HEK293T (cell line): ENCODE measurements around the gene NAPG.

Experiments
- CTCF ChIA-PET: fragments of 350-600 bp; formaldehyde crosslinking; extraction: SDS; loops from one replicate; lab custom pipeline; 2021; ENCODE audit warnings: antibody characterized with exemption, inconsistent platforms; lab: Yijun Ruan, JAX
- POLR2A ChIA-PET: fragments of 350-600 bp; formaldehyde crosslinking; extraction: SDS; loops from one replicate; lab custom pipeline; 2020; ENCODE audit warnings: antibody characterized with exemption, inconsistent platforms; lab: Yijun Ruan, JAX
- DNase-seq: peaks from one replicate; pipeline ENCODE4 v3.0.0; 2012; ENCODE audit warnings: mixed read lengths; ENCODE audit errors: extremely low spot score
- ARNT ChIP-seq: fragments of 450-650 bp; IDR thresholded peaks from 2 replicates; pipeline ENCODE4 v1.6.1; 2017; ENCODE audit warnings: mild to moderate bottlenecking
- BHLHE40 ChIP-seq: fragments of 450-650 bp; IDR thresholded peaks from 2 replicates; pipeline ENCODE4 v1.6.1; 2016; ENCODE audit warnings: mild to moderate bottlenecking, moderate library complexity, borderline replicate concordance
- CTBP1 ChIP-seq: fragments of 450-650 bp; IDR thresholded peaks from 2 replicates; pipeline ENCODE4 v1.6.1; 2016; ENCODE audit warnings: borderline replicate concordance
- ELF4 ChIP-seq: fragments of 450-650 bp; IDR thresholded peaks from 2 replicates; pipeline ENCODE4 v1.6.1; 2017; ENCODE audit warnings: antibody characterized with exemption
- FOXA1 ChIP-seq: fragments of 450-650 bp; IDR thresholded peaks from 2 replicates; pipeline ENCODE4 v1.6.1; 2016; ENCODE audit warnings: mild to moderate bottlenecking
- FOXK2 ChIP-seq: fragments of 450-650 bp; IDR thresholded peaks from 2 replicates; pipeline ENCODE4 v1.6.1; 2016; ENCODE audit warnings: mild to moderate bottlenecking
- FOXM1 ChIP-seq: fragments of 450-650 bp; IDR thresholded peaks from 2 replicates; pipeline ENCODE4 v1.6.1; 2017; ENCODE audit warnings: mild to moderate bottlenecking, borderline replicate concordance
- HDGF ChIP-seq: fragments of 450-650 bp; IDR thresholded peaks from 2 replicates; pipeline ENCODE4 v1.6.1; 2017; ENCODE audit warnings: antibody characterized with exemption, borderline replicate concordance
- L3MBTL2 ChIP-seq: fragments of 450-650 bp; conservative IDR thresholded peaks from 2 replicates; pipeline ENCODE4 v1.6.1; 2016; ENCODE audit warnings: mild to moderate bottlenecking
- LEF1 ChIP-seq: fragments of 450-650 bp; IDR thresholded peaks from 2 replicates; pipeline ENCODE4 v1.6.1; 2017; ENCODE audit warnings: mild to moderate bottlenecking, borderline replicate concordance
- NFRKB ChIP-seq: fragments of 450-650 bp; IDR thresholded peaks from 2 replicates; pipeline ENCODE4 v1.6.1; 2016; ENCODE audit warnings: mild to moderate bottlenecking, moderate library complexity
- PKNOX1 ChIP-seq: fragments of 450-650 bp; IDR thresholded peaks from 2 replicates; pipeline ENCODE4 v1.6.1; 2016
- SP1 ChIP-seq: fragments of 450-650 bp; IDR thresholded peaks from 2 replicates; pipeline ENCODE4 v1.6.1; 2017
- SUZ12 ChIP-seq: fragments of 450-650 bp; IDR thresholded peaks from 2 replicates; pipeline ENCODE4 v1.6.1; 2016; ENCODE audit warnings: mild to moderate bottlenecking
- TARDBP ChIP-seq: fragments of 450-650 bp; IDR thresholded peaks from 2 replicates; pipeline ENCODE4 v1.6.1; 2016
- ZNF384 ChIP-seq: fragments of 450-650 bp; IDR thresholded peaks from 2 replicates; pipeline ENCODE4 v1.6.1; 2016

NAPG gene

GRCh38 chr18:10525697-10526560 lies at the start of gene NAPG:
Gene NAPG (plus strand): TSS chr18:10526027. CDS start chr18:10526103, 76 bp downstream.
- TF ChIP-seq TARDBP (no peak), BHLHE40 (no peak), SUZ12 (no peak), L3MBTL2 (no peak; the same call in 1 of the 2 replicates), LEF1 (no peak), HDGF (no peak), FOXK2 (no peak), PKNOX1 (no peak; the same call in 1 of the 2 replicates), SP1 (no peak), ARNT (no peak), NFRKB (no peak)
- CTCF ChIA-PET = no interaction called here
- POLR2A ChIA-PET = interaction anchor here (0.7 kb wide), 1 partner anchor 82 kb away, joined by 3 read pairs; no protein-coding TSS in a partner anchor
- peak; percentile 89 for DNase-seq

- no peak for TF ChIP-seq LEF1
- TF ChIP-seq CTBP1 = no peak
- no peak for TF ChIP-seq HDGF
- no peak for TF ChIP-seq FOXA1
- TF ChIP-seq PKNOX1 = peak; percentile 83
- TF ChIP-seq FOXK2 = no peak
- POLR2A ChIA-PET = no interaction called here
- CTCF ChIA-PET = no interaction called here
- no peak for DNase-seq
Measured at GRCh38 chr18:10476338-10476791, 49.5 kb upstream of the NAPG start.

GRCh38 chr18:10477121-10477862 lies 48.5 kb upstream of the NAPG start:
- ChIA-PET CTCF (no interaction called here), POLR2A (no interaction called here)
- no peak for DNase-seq
- TF ChIP-seq L3MBTL2 = no peak
- TF ChIP-seq ZNF384 = no peak
- no peak for TF ChIP-seq ARNT
- no peak for TF ChIP-seq PKNOX1
- TF ChIP-seq FOXM1 = no peak
- no peak for TF ChIP-seq TARDBP
- TF ChIP-seq BHLHE40 = no peak
- no peak for TF ChIP-seq LEF1
- TF ChIP-seq FOXA1 = no peak
- no peak for TF ChIP-seq HDGF
- no peak for TF ChIP-seq ELF4
- no peak for TF ChIP-seq FOXK2

- DNase-seq = no peak
- ChIA-PET POLR2A (no interaction called here), CTCF (no interaction called here)
- TF ChIP-seq NFRKB (no peak), L3MBTL2 (no peak), PKNOX1 (no peak), FOXK2 (no peak), BHLHE40 (no peak)
Measured at GRCh38 chr18:10477863-10478260, 48.0 kb upstream of the NAPG start.

- ChIA-PET POLR2A (no interaction called here), CTCF (no interaction called here)
- no peak for DNase-seq
- no peak for TF ChIP-seq ZNF384
- TF ChIP-seq NFRKB = no peak
- no peak for TF ChIP-seq FOXM1
- TF ChIP-seq FOXA1 = no peak
- TF ChIP-seq FOXK2 = no peak
- TF ChIP-seq ELF4 = no peak
- no peak for TF ChIP-seq SP1
- no peak for TF ChIP-seq ARNT
- TF ChIP-seq HDGF = no peak
- TF ChIP-seq LEF1 = no peak
- no peak for TF ChIP-seq PKNOX1
- TF ChIP-seq CTBP1 = no peak
- TF ChIP-seq BHLHE40 = no peak
- TF ChIP-seq TARDBP = no peak
Measured at GRCh38 chr18:10481831-10482230, 44.0 kb upstream of the NAPG start.
